ENCODE data around the gene WNT3. TPM values are rescaled to one million over a fixed set of nuclear protein-coding genes. Genes with fewer than 3 reads are reported as not detected.

Gene WNT3
- total RNA-seq, 2 donors from 2014 or later = 0.64 to 1.0 TPM

GRCh38 chr17:46765453-46765852 lies 53.0 kb downstream of the WNT3 start:
- Histone ChIP-seq H3K9me3 (no peaks in the 10 kb centered on the region), H3K36me3 (no peaks in the 10 kb centered on the region), H3K4me3 (no peak overlapping the region), H3K9ac (ENCODE audit: low read depth in 2 of 2, low read length in 2 of 2) (no peak overlapping the region), H3K27me3 (no peaks in the 10 kb centered on the region), H3K27ac (no peak overlapping the region), H3K4me1 (no peaks in the 10 kb centered on the region)
- no peak for TF ChIP-seq CTCF (IDR thresholded peaks at IDR 0.05)
- intact Hi-C loops (cut with DNase I) = no loop called here
- DNase-seq = no peak

- H3K36me3 ChIP-seq = no peaks in the 10 kb centered on the region
- H3K4me1 ChIP-seq = no peaks in the 10 kb centered on the region
- no peak overlapping the region for H3K4me3 ChIP-seq
- no peak for DNase-seq
- intact Hi-C loops (cut with DNase I) = no loop called here
- H3K9ac ChIP-seq (ENCODE audit: low read depth in 2 of 2, low read length in 2 of 2) = no peak overlapping the region
- no peak for TF ChIP-seq CTCF (IDR thresholded peaks at IDR 0.05)
- H3K9me3 ChIP-seq = no peaks in the 10 kb centered on the region
- no peak overlapping the region for H3K27ac ChIP-seq
- no peaks in the 10 kb centered on the region for H3K27me3 ChIP-seq
These were observed 53.6 kb downstream of the WNT3 start for GRCh38 chr17:46764709-46765401.

- Histone ChIP-seq H3K27ac (no peak overlapping the region), H3K9ac (ENCODE audit: low read depth in 2 of 2, low read length in 2 of 2) (no peak overlapping the region), H3K27me3 (no peaks in the 10 kb centered on the region), H3K36me3 (no peaks in the 10 kb centered on the region), H3K4me1 (no peaks in the 10 kb centered on the region), H3K4me3 (no peak overlapping the region), H3K9me3 (no peaks in the 10 kb centered on the region)
- no peak for DNase-seq
- no peak for TF ChIP-seq CTCF (IDR thresholded peaks at IDR 0.05)
- intact Hi-C loops (cut with DNase I) = no loop called here
These were observed 54.3 kb downstream of the WNT3 start for GRCh38 chr17:46764000-46764708.

- Histone ChIP-seq H3K4me1 (no peaks in the 10 kb centered on the region), H3K9me3 (no peaks in the 10 kb centered on the region), H3K9ac (ENCODE audit: low read depth in 2 of 2, low read length in 2 of 2) (no peak overlapping the region), H3K27me3 (no peaks in the 10 kb centered on the region), H3K36me3 (no peaks in the 10 kb centered on the region), H3K27ac (no peak overlapping the region), H3K4me3 (no peak overlapping the region)
- DNase-seq = no peak
- intact Hi-C loops (cut with DNase I) = no loop called here
- no peak for TF ChIP-seq CTCF (IDR thresholded peaks at IDR 0.05)
These were observed 55.1 kb downstream of the WNT3 start for GRCh38 chr17:46763416-46763815.

- DNase-seq = no peak
- H3K4me1 ChIP-seq = no peaks in the 10 kb centered on the region
- intact Hi-C loops (cut with DNase I) = no loop called here
- peaks cover 4% of the 10 kb centered on the region for H3K36me3 ChIP-seq
- H3K4me3 ChIP-seq = no peak overlapping the region
- H3K9me3 ChIP-seq = no peaks in the 10 kb centered on the region
- no peaks in the 10 kb centered on the region for H3K27me3 ChIP-seq
- no peak for TF ChIP-seq CTCF (IDR thresholded peaks at IDR 0.05)
- no peak overlapping the region for H3K27ac ChIP-seq
- H3K9ac ChIP-seq (ENCODE audit: low read depth in 2 of 2, low read length in 2 of 2) = no peak overlapping the region
These were observed 59.4 kb downstream of the WNT3 start for GRCh38 chr17:46759141-46759540.

Data from colonic mucosa (tissue), 4 donors.